Chondrocyte (in vitro differentiated cells): ENCODE data around the gene KNG1. TPM values are rescaled to one million over a fixed set of nuclear protein-coding genes. Genes with fewer than 3 reads are reported as not detected.
"Not testable (repeated sequence)": the region's sequence is repeated elsewhere in the genome, so short reads cannot be mapped to it uniquely, and the experiment has no call there.

ENCODE experiments used
- DNase-seq: peaks from one replicate; pipeline ENCODE4 v3.0.0; 2021; ENCODE audit warnings: mixed read lengths, low spot score
- H3K27ac Mint-ChIP-seq: one replicate; pipeline ENCODE4 v1.8.0; 2021; ENCODE audit warnings: mild to moderate bottlenecking, moderate library complexity, mixed read lengths; ENCODE audit not compliant: unreplicated experiment
- H3K27me3 Mint-ChIP-seq: 2 replicates; pipeline ENCODE4 v1.8.0; 2021; ENCODE audit warnings: low read depth, mixed read lengths
- H3K36me3 Mint-ChIP-seq: 2 replicates; pipeline ENCODE4 v1.8.0; 2021; ENCODE audit warnings: low read depth, mixed read lengths
- H3K4me1 Mint-ChIP-seq: 2 replicates; pipeline ENCODE4 v1.8.0; 2021; ENCODE audit warnings: low read depth, mild to moderate bottlenecking, mixed read lengths
- H3K4me3 Mint-ChIP-seq: one replicate; pipeline ENCODE4 v1.8.0; 2021; ENCODE audit warnings: mild to moderate bottlenecking, moderate library complexity, mixed read lengths; ENCODE audit not compliant: unreplicated experiment
- H3K9me3 Mint-ChIP-seq: 2 replicates; pipeline ENCODE4 v1.8.0; 2021; ENCODE audit warnings: low read depth, mixed read lengths
- CTCF ChIP-seq: fragments of 200-600 bp; sonication (generic); IDR thresholded peaks from 2 replicates; pipeline ENCODE4 v1.5.0; 2021; ENCODE audit warnings: antibody characterized with exemption, mild to moderate bottlenecking, moderate library complexity
- total RNA-seq: library from RNA; stranded (reverse); gene quantifications from 3 replicates; pipeline ENCODE4 v1.2.1, GENCODE V29; 2021

KNG1 gene
- total RNA-seq, 1 donor from 2014 or later: not detected

- no peak overlapping the region for H3K4me3 Mint-ChIP-seq
- no peaks in the 10 kb centered on the region for H3K4me1 Mint-ChIP-seq
- peaks cover 68% of the 10 kb centered on the region for H3K27me3 Mint-ChIP-seq
- H3K27ac Mint-ChIP-seq: no peak overlapping the region
- no peaks in the 10 kb centered on the region for H3K9me3 Mint-ChIP-seq
- TF ChIP-seq CTCF: no peak
- DNase-seq: no peak
- no peaks in the 10 kb centered on the region for H3K36me3 Mint-ChIP-seq
These were observed 38.6 kb upstream of the KNG1 start for GRCh38 chr3:186678604-186679003.

- no peak for DNase-seq
- no peaks in the 10 kb centered on the region for H3K9me3 Mint-ChIP-seq
- H3K36me3 Mint-ChIP-seq: no peaks in the 10 kb centered on the region
- H3K4me1 Mint-ChIP-seq: no peaks in the 10 kb centered on the region
- H3K4me3 Mint-ChIP-seq: no peak overlapping the region
- H3K27ac Mint-ChIP-seq: no peak overlapping the region
- TF ChIP-seq CTCF: no peak
- H3K27me3 Mint-ChIP-seq: peaks cover 65% of the 10 kb centered on the region
These were observed 38.0 kb upstream of the KNG1 start for GRCh38 chr3:186679151-186679550.

- DNase-seq: no peak
- Mint-ChIP-seq H3K27ac (no peak overlapping the region), H3K4me3 (no peak overlapping the region), H3K36me3 (no peaks in the 10 kb centered on the region), H3K4me1 (no peaks in the 10 kb centered on the region), H3K27me3 (peaks cover 68% of the 10 kb centered on the region), H3K9me3 (peaks cover 10% of the 10 kb centered on the region)
- TF ChIP-seq CTCF: no peak
These were observed 36.3 kb upstream of the KNG1 start for GRCh38 chr3:186680869-186681268.

- H3K36me3 Mint-ChIP-seq: no peaks in the 10 kb centered on the region
- no peak for DNase-seq
These were observed 34.3 kb upstream of the KNG1 start for GRCh38 chr3:186682812-186683211.

GRCh38 chr3:186683979-186684378 lies 33.2 kb upstream of the KNG1 start:
- TF ChIP-seq CTCF: no peak
- no peak for DNase-seq
- no peaks in the 10 kb centered on the region for H3K36me3 Mint-ChIP-seq
- H3K27me3 Mint-ChIP-seq: peaks cover 65% of the 10 kb centered on the region
- H3K9me3 Mint-ChIP-seq: peaks cover 11% of the 10 kb centered on the region
- H3K27ac Mint-ChIP-seq: no peak overlapping the region
- H3K4me3 Mint-ChIP-seq: no peak overlapping the region
- H3K4me1 Mint-ChIP-seq: no peaks in the 10 kb centered on the region

More at GRCh38 chr3:186682812-186683211, 34.3 kb upstream of the KNG1 start:
- Mint-ChIP-seq H3K9me3 (peaks cover 11% of the 10 kb centered on the region), H3K4me1 (no peaks in the 10 kb centered on the region), H3K4me3 (no peak overlapping the region), H3K27ac (no peak overlapping the region), H3K27me3 (peaks cover 67% of the 10 kb centered on the region)
- TF ChIP-seq CTCF: no peak

GRCh38 chr3:186686475-186686874 lies 30.7 kb upstream of the KNG1 start:
- H3K4me1 Mint-ChIP-seq, DNase-seq, H3K27ac Mint-ChIP-seq, H3K36me3 Mint-ChIP-seq, H3K4me3 Mint-ChIP-seq: not testable (repeated sequence)
- H3K9me3 Mint-ChIP-seq: peaks cover 11% of the 10 kb centered on the region
- peaks cover 68% of the 10 kb centered on the region for H3K27me3 Mint-ChIP-seq
